HepG2 (cell line): ENCODE measurements around the gene CDC42EP1. TPM values are rescaled to one million over a fixed set of nuclear protein-coding genes. Genes with fewer than 3 reads are reported as not detected.

Source experiments
- AGO2 ChIP-seq: fragments of 200-400 bp; formaldehyde crosslinking; optimal IDR thresholded peaks from 2 replicates; pipeline ENCODE3; 2017; ENCODE audit warnings: mild to moderate bottlenecking, low read depth, low read length, moderate library complexity
- CCDC6 ChIP-seq: sonication (generic); formaldehyde crosslinking; IDR thresholded peaks from 2 replicates; pipeline ENCODE4 v1.8.1; 2022; ENCODE audit warnings: mild to moderate bottlenecking, missing genetic modification reagents, moderate library complexity
- ERF ChIP-seq: IDR thresholded peaks from 2 replicates; pipeline ENCODE4 v1.6.1; 2018; ENCODE audit warnings: missing biosample characterization, missing genetic modification reagents
- FOXA3 ChIP-seq: IDR thresholded peaks from 2 replicates; pipeline ENCODE4 v1.6.1; 2016; ENCODE audit warnings: missing genetic modification reagents, missing compliant biosample characterization
- HNRNPK ChIP-seq: fragments of 200-400 bp; formaldehyde crosslinking; IDR thresholded peaks from 2 replicates; pipeline ENCODE4 v1.6.1; 2018; ENCODE audit warnings: low read length, low read depth, moderate library complexity, mild to moderate bottlenecking; ENCODE audit not compliant: poor library complexity, severe bottlenecking
- KLF16 ChIP-seq, 2 experiments: sonication (generic) in 1 of 2; formaldehyde crosslinking in 1 of 2; IDR thresholded peaks; 2 replicates each; pipeline versions ENCODE4 v1.6.1 to v1.8.0; 2016 to 2023; ENCODE audit warnings: missing genetic modification reagents in 2 of 2, missing compliant biosample characterization in 1 of 2
- MIER3 ChIP-seq: IDR thresholded peaks from 2 replicates; pipeline ENCODE4 v1.6.1; 2016; ENCODE audit warnings: missing compliant biosample characterization, borderline replicate concordance
- ONECUT2 ChIP-seq: sonication (generic); formaldehyde crosslinking; IDR thresholded peaks from 2 replicates; pipeline ENCODE4 v1.4.0; 2020; ENCODE audit warnings: missing genetic modification reagents
- SOX13 ChIP-seq, 3 experiments: fragments of 450-650 bp in 1 of 3; sonication (generic) in 1 of 3; formaldehyde crosslinking in 1 of 3; IDR thresholded peaks in 2 of 3; conservative IDR thresholded peaks in 1 of 3; 2 replicates each; pipeline versions ENCODE4 v1.5.0 to v1.6.1; 2016 to 2020; ENCODE audit warnings: antibody characterized with exemption in 1 of 3, mild to moderate bottlenecking in 1 of 3, missing compliant biosample characterization in 1 of 3, missing genetic modification reagents in 1 of 3, moderate library complexity in 1 of 3
- SP4 ChIP-seq: sonication (generic); formaldehyde crosslinking; IDR thresholded peaks from 2 replicates; pipeline ENCODE4 v1.8.1; 2023; ENCODE audit warnings: mild to moderate bottlenecking, missing genetic modification reagents
- SRSF9 ChIP-seq: fragments of 200-400 bp; formaldehyde crosslinking; IDR thresholded peaks from 2 replicates; pipeline ENCODE4 v1.6.1; 2018; ENCODE audit warnings: borderline replicate concordance, mild to moderate bottlenecking, low read depth, low read length; ENCODE audit not compliant: insufficient read depth, poor library complexity, severe bottlenecking
- SRY ChIP-seq: sonication (generic); formaldehyde crosslinking; IDR thresholded peaks from 2 replicates; pipeline ENCODE4 v1.8.0; 2022; ENCODE audit warnings: mild to moderate bottlenecking, missing genetic modification reagents
- STAG1 ChIP-seq: sonication (generic); formaldehyde crosslinking; IDR thresholded peaks from 2 replicates; pipeline ENCODE4 v1.4.0; 2020; ENCODE audit warnings: missing genetic modification reagents
- TSC22D2 ChIP-seq: sonication (generic); formaldehyde crosslinking; IDR thresholded peaks from 2 replicates; pipeline ENCODE4 v1.5.1; 2020; ENCODE audit warnings: missing genetic modification reagents, mild to moderate bottlenecking, borderline replicate concordance
- ZNF160 ChIP-seq: sonication (generic); formaldehyde crosslinking; IDR thresholded peaks from 2 replicates; pipeline ENCODE4 v1.8.0; 2022; ENCODE audit warnings: mild to moderate bottlenecking, inconsistent platforms, missing genetic modification reagents
- ZNF781 ChIP-seq: sonication (generic); formaldehyde crosslinking; IDR thresholded peaks from 2 replicates; pipeline ENCODE4 v1.5.1; 2020; ENCODE audit warnings: borderline replicate concordance, mild to moderate bottlenecking, missing genetic modification reagents; ENCODE audit errors: not compliant biosample characterization
- polyA plus RNA-seq, 8 experiments: library from polyadenylated mRNA; depleted of rRNA in 3 of 8; stranded (reverse) in 7 of 8; unstranded in 1 of 8; fragments of >200 nt; fragmentation: Illumina TruSeq in 4 of 8; extraction: Trizol in 4 of 8; gene quantifications; 2 replicates each; pipeline versions ENCODE4 v1.2.1 to v1.2.3, GENCODE V29; 2011 to 2016; ENCODE audit warnings: low read depth in 4 of 8, missing spikeins in 1 of 8, mixed read lengths in 1 of 8; ENCODE audit not compliant: insufficient read depth in 1 of 8
- total RNA-seq, 5 experiments: library from RNA; depleted of rRNA; stranded (reverse); fragments of >200 nt; fragmentation: Illumina TruSeq; extraction: Trizol; gene quantifications; 2 replicates each; pipeline ENCODE4 v1.2.3, GENCODE V29; 2016; ENCODE audit warnings: low read depth in 1 of 5
- TF ChIP-seq, protein P1 (sequence below): IDR thresholded peaks from 2 replicates; pipeline ENCODE4 v1.6.1; 2018; ENCODE audit warnings: missing genetic modification reagents
- TF ChIP-seq, protein P2 (sequence below): sonication (generic); formaldehyde crosslinking; IDR thresholded peaks from 2 replicates; pipeline ENCODE4 v1.5.0; 2020; ENCODE audit warnings: mild to moderate bottlenecking, missing genetic modification reagents, borderline replicate concordance
- TF ChIP-seq, protein P3 (sequence below), 2 experiments: sonication (generic) in 1 of 2; formaldehyde crosslinking in 1 of 2; IDR thresholded peaks; 2 replicates each; pipeline versions ENCODE4 v1.4.0 to v1.6.1; 2016 to 2020; ENCODE audit warnings: borderline replicate concordance in 1 of 2, low read depth in 1 of 2, mild to moderate bottlenecking in 1 of 2, missing genetic modification reagents in 1 of 2

The CDC42EP1 gene
- total and polyA plus RNA-seq, 2 of the 13 experiments (the other 11 are each of a cell fraction or from before 2014, with no cell fraction given), result 17.1 to 29.5 TPM

DNA sequence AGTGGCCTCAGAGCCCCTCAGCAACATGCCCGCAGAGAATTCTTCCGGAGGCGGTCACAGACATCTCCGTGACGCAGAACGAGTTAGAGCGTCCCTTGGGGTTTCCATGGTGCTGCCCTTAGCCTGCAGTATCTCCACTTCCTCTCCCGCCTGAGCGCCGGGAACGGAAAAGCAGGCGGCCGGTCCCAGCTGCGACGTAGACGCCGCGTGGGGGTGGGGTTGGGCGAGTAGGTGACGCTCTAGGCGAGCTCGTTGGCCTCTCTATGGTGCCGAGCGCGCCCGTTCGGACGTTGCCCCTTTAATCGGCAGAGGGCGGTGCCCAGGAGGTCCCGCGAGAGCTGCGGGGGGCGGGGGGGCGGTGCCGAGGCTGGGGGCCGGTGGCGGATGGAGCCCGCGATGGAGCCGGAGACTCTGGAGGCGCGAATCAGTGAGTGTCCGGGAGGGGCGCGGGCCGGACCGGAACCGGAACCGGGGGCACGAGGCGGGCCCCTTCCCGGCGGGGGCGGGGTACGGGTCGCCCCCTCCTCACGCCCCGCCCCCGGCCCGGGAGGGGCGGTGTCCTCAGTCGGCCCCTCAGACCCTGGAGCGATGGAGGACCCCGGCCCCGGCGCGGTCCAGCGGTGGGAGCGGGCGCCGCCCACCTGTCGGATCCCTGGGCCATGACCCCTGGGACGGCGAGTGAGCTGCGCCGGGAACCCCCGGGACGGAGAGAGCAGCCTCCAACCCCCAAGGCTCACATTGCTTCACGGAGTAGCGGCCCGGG, 48.4 kb downstream of the CDC42EP1 start, which contains the start of gene GGA1 (continued):
- TF ChIP-seq SRY (no peak), STAG1 (CRISPR knock-in tag) (no peak), AGO2 (peak; percentile 74), SP4 (peak; percentile 60; the same call in 1 of the 2 replicates), MIER3 (CRISPR knock-in tag) (peak; percentile 84; the same call in 1 of the 2 replicates), ZNF160 (CRISPR knock-in tag) (peak; percentile 22; the same call in 1 of the 2 replicates), KLF16 (CRISPR knock-in tag; IDR thresholded peaks at IDR 0.05) (peak in 1 of 2 experiments; percentile 72; a peak in 2 of 4 replicates), SOX13 (IDR thresholded peaks at IDR 0.05) (no peak), SOX13 (CRISPR knock-in tag; conservative IDR thresholded peaks at IDR 0.05 in 1 of 2, IDR thresholded peaks at IDR 0.05 in 1 of 2) (no peak), ERF (CRISPR knock-in tag) (peak; percentile 88), SRSF9 (no peak), FOXA3 (CRISPR knock-in tag) (peak; percentile 35; the same call in 1 of the 2 replicates), TSC22D2 (CRISPR knock-in tag) (0 out of 2 replicates have a peak, but pooled peaks have one; percentile 47), CCDC6 (CRISPR knock-in tag) (no peak), ZNF781 (CRISPR knock-in tag) (no peak), HNRNPK (peak; percentile 36), ONECUT2 (no peak)
- TF ChIP-seq, protein P1, sequence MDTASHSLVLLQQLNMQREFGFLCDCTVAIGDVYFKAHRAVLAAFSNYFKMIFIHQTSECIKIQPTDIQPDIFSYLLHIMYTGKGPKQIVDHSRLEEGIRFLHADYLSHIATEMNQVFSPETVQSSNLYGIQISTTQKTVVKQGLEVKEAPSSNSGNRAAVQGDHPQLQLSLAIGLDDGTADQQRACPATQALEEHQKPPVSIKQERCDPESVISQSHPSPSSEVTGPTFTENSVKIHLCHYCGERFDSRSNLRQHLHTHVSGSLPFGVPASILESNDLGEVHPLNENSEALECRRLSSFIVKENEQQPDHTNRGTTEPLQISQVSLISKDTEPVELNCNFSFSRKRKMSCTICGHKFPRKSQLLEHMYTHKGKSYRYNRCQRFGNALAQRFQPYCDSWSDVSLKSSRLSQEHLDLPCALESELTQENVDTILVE, result peak; percentile 98
- TF ChIP-seq, protein P2, sequence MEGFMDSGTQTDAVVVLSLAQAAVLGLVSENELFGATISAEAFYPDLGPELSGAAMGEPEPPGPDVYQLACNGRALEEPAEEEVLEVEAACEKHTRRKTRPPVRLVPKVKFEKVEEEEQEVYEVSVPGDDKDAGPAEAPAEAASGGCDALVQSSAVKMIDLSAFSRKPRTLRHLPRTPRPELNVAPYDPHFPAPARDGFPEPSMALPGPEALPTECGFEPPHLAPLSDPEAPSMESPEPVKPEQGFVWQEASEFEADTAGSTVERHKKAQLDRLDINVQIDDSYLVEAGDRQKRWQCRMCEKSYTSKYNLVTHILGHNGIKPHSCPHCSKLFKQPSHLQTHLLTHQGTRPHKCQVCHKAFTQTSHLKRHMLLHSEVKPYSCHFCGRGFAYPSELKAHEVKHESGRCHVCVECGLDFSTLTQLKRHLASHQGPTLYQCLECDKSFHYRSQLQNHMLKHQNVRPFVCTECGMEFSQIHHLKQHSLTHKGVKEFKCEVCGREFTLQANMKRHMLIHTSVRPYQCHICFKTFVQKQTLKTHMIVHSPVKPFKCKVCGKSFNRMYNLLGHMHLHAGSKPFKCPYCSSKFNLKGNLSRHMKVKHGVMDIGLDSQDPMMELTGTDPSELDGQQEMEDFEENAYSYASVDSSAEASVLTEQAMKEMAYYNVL (CRISPR knock-in tag), result peak; percentile 15; the same call in 1 of the 2 replicates
- TF ChIP-seq, protein P3, sequence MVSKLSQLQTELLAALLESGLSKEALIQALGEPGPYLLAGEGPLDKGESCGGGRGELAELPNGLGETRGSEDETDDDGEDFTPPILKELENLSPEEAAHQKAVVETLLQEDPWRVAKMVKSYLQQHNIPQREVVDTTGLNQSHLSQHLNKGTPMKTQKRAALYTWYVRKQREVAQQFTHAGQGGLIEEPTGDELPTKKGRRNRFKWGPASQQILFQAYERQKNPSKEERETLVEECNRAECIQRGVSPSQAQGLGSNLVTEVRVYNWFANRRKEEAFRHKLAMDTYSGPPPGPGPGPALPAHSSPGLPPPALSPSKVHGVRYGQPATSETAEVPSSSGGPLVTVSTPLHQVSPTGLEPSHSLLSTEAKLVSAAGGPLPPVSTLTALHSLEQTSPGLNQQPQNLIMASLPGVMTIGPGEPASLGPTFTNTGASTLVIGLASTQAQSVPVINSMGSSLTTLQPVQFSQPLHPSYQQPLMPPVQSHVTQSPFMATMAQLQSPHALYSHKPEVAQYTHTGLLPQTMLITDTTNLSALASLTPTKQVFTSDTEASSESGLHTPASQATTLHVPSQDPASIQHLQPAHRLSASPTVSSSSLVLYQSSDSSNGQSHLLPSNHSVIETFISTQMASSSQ (IDR thresholded peaks at IDR 0.05; ENCODE audit: low read depth), result no peak
- TF ChIP-seq, protein P3 (CRISPR knock-in tag; IDR thresholded peaks at IDR 0.05; ENCODE audit: borderline replicate concordance), result no peak; the same call in 1 of the 2 replicates
